HG03571 (cell line): ENCODE data around the gene FKBP2.

Experiments used
- ATAC-seq: cut with Tn5 transposase; IDR thresholded peaks from one replicate; pipeline ENCODE4 v1.9.1; 2021; ENCODE audit not compliant: unreplicated experiment

Gene FKBP2

GRCh38 chr11:64218628-64219353, 22.1 kb upstream of the FKBP2 start:
- ATAC-seq, result no peak

GRCh38 chr11:64219354-64219684, 21.6 kb upstream of the FKBP2 start:
- no peak for ATAC-seq

- ATAC-seq, result no peak
Observed at GRCh38 chr11:64219755-64220154, 21.1 kb upstream of the FKBP2 start.

- ATAC-seq, result no peak
Observed at GRCh38 chr11:64220271-64220670, 20.6 kb upstream of the FKBP2 start.

GRCh38 chr11:64220798-64221197, 20.1 kb upstream of the FKBP2 start:
- no peak for ATAC-seq

GRCh38 chr11:64222651-64223000, 18.3 kb upstream of the FKBP2 start:
- no peak for ATAC-seq

- ATAC-seq, result no peak
Observed at GRCh38 chr11:64223001-64223651, 17.8 kb upstream of the FKBP2 start.

GRCh38 chr11:64224151-64224890, 16.6 kb upstream of the FKBP2 start:
- ATAC-seq, result no peak

- no peak for ATAC-seq
Observed at GRCh38 chr11:64224891-64225607, 15.8 kb upstream of the FKBP2 start.

- no peak for ATAC-seq
Observed at GRCh38 chr11:64225608-64226506, 15.0 kb upstream of the FKBP2 start, which contains the start of the genes NUDT22 and TRPT1. Gene NUDT22 (plus strand): TSS chr11:64226274. CDS start chr11:64226653, 379 bp downstream. Gene TRPT1 (minus strand): TSS chr11:64226186. CDS start chr11:64225860, 326 bp downstream.

- ATAC-seq, result no peak
Observed at GRCh38 chr11:64226507-64227051, 14.3 kb upstream of the FKBP2 start.

- ATAC-seq, result no peak
Observed at GRCh38 chr11:64227405-64227956, 13.4 kb upstream of the FKBP2 start.

GRCh38 chr11:64229090-64229743, 11.7 kb upstream of the FKBP2 start:
- ATAC-seq, result no peak

GRCh38 chr11:64229744-64230170, 11.1 kb upstream of the FKBP2 start:
- ATAC-seq, result no peak

GRCh38 chr11:64230171-64230984, 10.5 kb upstream of the FKBP2 start, which contains the start of gene DNAJC4:
Gene DNAJC4 (plus strand): TSS chr11:64230548. CDS start chr11:64230855, 307 bp downstream.
- ATAC-seq, result peak; percentile 43

GRCh38 chr11:64230985-64231365, 9.9 kb upstream of the FKBP2 start:
- ATAC-seq, result no peak

- no peak for ATAC-seq
Observed at GRCh38 chr11:64231546-64231945, 9.3 kb upstream of the FKBP2 start.
